ENCODE data around the gene SCIMP. TPM values are rescaled to one million over a fixed set of nuclear protein-coding genes. Genes with fewer than 3 reads are reported as not detected.
"Not testable (repeated sequence)": the region's sequence is repeated elsewhere in the genome, so short reads cannot be mapped to it uniquely, and the experiment has no call there.

SCIMP gene
- polyA plus RNA-seq, 1 donor from 2014 or later: not detected

DNA sequence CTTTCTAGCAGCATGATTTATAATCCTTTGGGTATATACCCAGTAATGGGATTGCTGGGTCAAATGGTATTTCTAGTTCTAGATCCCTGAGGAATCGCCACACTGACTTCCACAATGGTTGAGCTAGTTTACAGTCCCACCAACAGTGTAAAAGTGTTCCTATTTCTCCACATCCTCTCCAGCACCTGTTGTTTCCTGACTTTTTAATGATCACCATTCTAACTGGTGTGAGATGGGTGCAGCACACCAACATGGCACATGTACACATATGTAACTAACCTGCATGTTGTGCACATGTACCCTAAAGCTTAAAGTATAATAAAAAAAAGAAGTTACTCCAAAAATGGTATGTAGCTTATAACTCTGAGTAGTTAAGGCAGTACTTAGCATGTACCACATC lies 74.0 kb downstream of the SCIMP start:
- H4K20me1 ChIP-seq (ENCODE audit: insufficient read depth); H2AFZ ChIP-seq (ENCODE audit: low read depth, low read length); H3K27me3 ChIP-seq (ENCODE audit: insufficient read depth, low read depth, low read length); H3K9ac ChIP-seq (ENCODE audit: low read length); H3K27ac ChIP-seq (ENCODE audit: low read length); H3K36me3 ChIP-seq (ENCODE audit: insufficient read depth, low read length); H3K9me3 ChIP-seq (ENCODE audit: low read length); H3K4me2 ChIP-seq (ENCODE audit: low read length); H3K79me2 ChIP-seq (replicated peaks; ENCODE audit: insufficient read depth, low read length); H3F3A ChIP-seq (ENCODE audit: insufficient read depth, low read length, poor library complexity, severe bottlenecking); H3K4me3 ChIP-seq (ENCODE audit: low read length); H3K9me2 ChIP-seq (ENCODE audit: insufficient read depth, low read length): not testable (repeated sequence)

Other genes with a start within 250 kb of the SCIMP start
- 3.7 and 7.3 TPM in 2 replicates for gene CAMTA2, start 247.2 kb downstream of the SCIMP start, polyA plus RNA-seq
- gene INCA1, start 237.3 kb downstream of the SCIMP start, polyA plus RNA-seq: 0.38 TPM in 1 of 2 replicates, not detected in the other
- 7.7 and 8.3 TPM in 2 replicates for gene KIF1C, start 236.9 kb downstream of the SCIMP start, polyA plus RNA-seq
- gene SLC52A1, start 199.4 kb downstream of the SCIMP start, polyA plus RNA-seq: not detected in 2 replicates
- gene ZFP3, start 156.4 kb downstream of the SCIMP start, polyA plus RNA-seq: 0.05 and 0.20 TPM in 2 replicates
- 31.8 and 32.5 TPM in 2 replicates for gene ZNF232, start 123.0 kb downstream of the SCIMP start, polyA plus RNA-seq
- not detected in 2 replicates for gene USP6, start 118.8 kb downstream of the SCIMP start, polyA plus RNA-seq
- 28.2 and 31.0 TPM in 2 replicates for gene ZNF594, start 43.0 kb downstream of the SCIMP start, polyA plus RNA-seq
- gene RABEP1, start 47.4 kb upstream of the SCIMP start, polyA plus RNA-seq: 61.1 and 67.0 TPM in 2 replicates
- 86.5 and 92.9 TPM in 2 replicates for gene NUP88, start 184.8 kb upstream of the SCIMP start, polyA plus RNA-seq
- 438 and 451 TPM in 2 replicates for gene RPAIN, start 185.3 kb upstream of the SCIMP start, polyA plus RNA-seq
- gene C1QBP, start 204.3 kb upstream of the SCIMP start, polyA plus RNA-seq: 222 and 247 TPM in 2 replicates
- 12.4 and 14.2 TPM in 2 replicates for gene DHX33, start 234.1 kb upstream of the SCIMP start, polyA plus RNA-seq

Measured in neural cell (in vitro differentiated cells).